Gastroesophageal sphincter (tissue), 3 donors: Measurements from ENCODE around the gene FBP2.

Source experiments
- CTCF ChIP-seq, 4 experiments: fragments of 200-600 bp in 2 of 4; fragments of 450-650 bp in 2 of 4; sonication (generic) in 1 of 4; IDR thresholded peaks; one replicate each; pipeline ENCODE4 v1.5.1; 2017 to 2019; ENCODE audit warnings: antibody characterized with exemption in 4 of 4, mild to moderate bottlenecking in 2 of 4, moderate library complexity in 2 of 4
- POLR2A ChIP-seq, 2 donors: fragments of 450-650 bp; IDR thresholded peaks; one replicate each; pipeline ENCODE4 v1.6.1; 2017; ENCODE audit warnings: antibody characterized with exemption in 2 of 2, mild to moderate bottlenecking in 2 of 2, moderate library complexity in 1 of 2

GRCh38 chr9:94631599-94631998 is 38.0 kb upstream of the FBP2 start:
- TF ChIP-seq CTCF (IDR thresholded peaks at IDR 0.05): no peak
- TF ChIP-seq POLR2A (IDR thresholded peaks at IDR 0.05): no peak
